Activated naive CD4-positive, alpha-beta T cell treated with anti-CD3 and anti-CD28 coated beads, Interleukin-2, amount 50 U/mL, for 16 hours (primary cell): ENCODE data around the gene INTS14.
"Not testable (repeated sequence)": the region's sequence is repeated elsewhere in the genome, so short reads cannot be mapped to it uniquely, and the experiment has no call there.

Experiments used
- DNase-seq: peaks from one replicate; pipeline ENCODE4 v3.0.0-alpha.2; 2020

The INTS14 gene

GRCh38 chr15:65577129-65577996 lies 33.6 kb downstream of the INTS14 start:
- DNase-seq: no peak

GRCh38 chr15:65576664-65577063 lies 34.3 kb downstream of the INTS14 start:
- DNase-seq: no peak

GRCh38 chr15:65571971-65572370 lies 39.0 kb downstream of the INTS14 start:
- DNase-seq: no peak

GRCh38 chr15:65569728-65570127 lies 41.2 kb downstream of the INTS14 start:
- no peak for DNase-seq

GRCh38 chr15:65561934-65562333 lies 49.0 kb downstream of the INTS14 start:
- DNase-seq: no peak

GRCh38 chr15:65559941-65560340 lies 51.0 kb downstream of the INTS14 start:
- DNase-seq: no peak

- no peak for DNase-seq
These were observed 51.8 kb downstream of the INTS14 start for GRCh38 chr15:65558997-65559760.

GRCh38 chr15:65558336-65558735 lies 52.6 kb downstream of the INTS14 start:
- no peak for DNase-seq

GRCh38 chr15:65556622-65557021 lies 54.3 kb downstream of the INTS14 start:
- DNase-seq: no peak

- DNase-seq: no peak
These were observed 57.2 kb downstream of the INTS14 start for GRCh38 chr15:65553691-65554090.

GRCh38 chr15:65552851-65553250 lies 58.1 kb downstream of the INTS14 start:
- DNase-seq: not testable (repeated sequence)

GRCh38 chr15:65551183-65551582 lies 59.7 kb downstream of the INTS14 start:
- no peak for DNase-seq

GRCh38 chr15:65550681-65551098 lies 60.2 kb downstream of the INTS14 start:
- DNase-seq: no peak

GRCh38 chr15:65549288-65549687 lies 61.6 kb downstream of the INTS14 start:
- DNase-seq: not testable (repeated sequence)

- DNase-seq: no peak
These were observed 63.1 kb downstream of the INTS14 start for GRCh38 chr15:65547841-65548240.

- DNase-seq: no peak
These were observed 69.6 kb downstream of the INTS14 start for GRCh38 chr15:65541231-65541820.

- DNase-seq: no peak
These were observed 70.6 kb downstream of the INTS14 start for GRCh38 chr15:65540314-65540713.

GRCh38 chr15:65535192-65535591 lies 75.7 kb downstream of the INTS14 start:
- DNase-seq: no peak

GRCh38 chr15:65533057-65533756 lies 77.7 kb downstream of the INTS14 start:
- DNase-seq: no peak

- DNase-seq: no peak
These were observed 78.2 kb downstream of the INTS14 start for GRCh38 chr15:65532738-65533051.

GRCh38 chr15:65530318-65531111 lies 80.4 kb downstream of the INTS14 start, which contains the start of gene HACD3:
TSS of gene HACD3 (plus strand) at chr15:65530463. CDS start at chr15:65530632, 169 bp downstream.
- DNase-seq: peak; percentile 94

- no peak for DNase-seq
These were observed 81.1 kb downstream of the INTS14 start for GRCh38 chr15:65529762-65530317.
